ENCODE results near the gene DNAJC30.

Gene DNAJC30

GRCh38 chr7:73698410-73698809 lies 15.2 kb upstream of the DNAJC30 start:
- H3K9ac ChIP-seq, result no peak overlapping the region
- no peak for TF ChIP-seq CTCF (conservative IDR thresholded peaks at IDR 0.05; ENCODE audit: low read depth, low read length)
- no peaks in the 10 kb centered on the region for H3K79me2 ChIP-seq (ENCODE audit: insufficient read depth, low read depth)
- H3K27me3 ChIP-seq (ENCODE audit: insufficient read depth, low read depth), result no peaks in the 10 kb centered on the region
- no peaks in the 10 kb centered on the region for H4K20me1 ChIP-seq (ENCODE audit: insufficient read depth)
- H3K4me1 ChIP-seq (ENCODE audit: low read depth, poor library complexity, severe bottlenecking), result no peaks in the 10 kb centered on the region
- H2AFZ ChIP-seq (ENCODE audit: low read depth), result no peak overlapping the region
- H3K27ac ChIP-seq, result no peak overlapping the region
- no peak overlapping the region for H3K4me3 ChIP-seq (IDR thresholded peaks at IDR 0.05; ENCODE audit: insufficient read depth, low read depth, low read length)
- peaks cover 13% of the 10 kb centered on the region; the same call in 1 of the 2 replicates for H3K36me3 ChIP-seq (ENCODE audit: insufficient read depth)
- H3K4me2 ChIP-seq, result no peak overlapping the region

GRCh38 chr7:73696372-73696771 lies 13.1 kb upstream of the DNAJC30 start:
- H3K36me3 ChIP-seq (ENCODE audit: insufficient read depth), result peaks cover 19% of the 10 kb centered on the region; the same call in 1 of the 2 replicates

GRCh38 chr7:73690646-73691045 lies 7.4 kb upstream of the DNAJC30 start:
- H2AFZ ChIP-seq (ENCODE audit: low read depth), result no peak overlapping the region
- H3K4me2 ChIP-seq, result no peak overlapping the region
- no peak overlapping the region for H3K27ac ChIP-seq
- H4K20me1 ChIP-seq (ENCODE audit: insufficient read depth), result no peaks in the 10 kb centered on the region
- peaks cover 16% of the 10 kb centered on the region; the same call in 1 of the 2 replicates for H3K36me3 ChIP-seq (ENCODE audit: insufficient read depth)
- no peak overlapping the region for H3K4me3 ChIP-seq (IDR thresholded peaks at IDR 0.05; ENCODE audit: insufficient read depth, low read depth, low read length)
- no peaks in the 10 kb centered on the region for H3K4me1 ChIP-seq (ENCODE audit: low read depth, poor library complexity, severe bottlenecking)
- no peak overlapping the region for H3K9ac ChIP-seq
- TF ChIP-seq CTCF (conservative IDR thresholded peaks at IDR 0.05; ENCODE audit: low read depth, low read length), result no peak
- no peaks in the 10 kb centered on the region for H3K27me3 ChIP-seq (ENCODE audit: insufficient read depth, low read depth)
- peaks cover 27% of the 10 kb centered on the region for H3K79me2 ChIP-seq (ENCODE audit: insufficient read depth, low read depth)

More at GRCh38 chr7:73696372-73696771, 13.1 kb upstream of the DNAJC30 start:
- Histone ChIP-seq H3K4me3 (IDR thresholded peaks at IDR 0.05; ENCODE audit: insufficient read depth, low read depth, low read length) (no peak overlapping the region), H3K4me2 (no peak overlapping the region), H3K27me3 (ENCODE audit: insufficient read depth, low read depth) (no peaks in the 10 kb centered on the region), H3K4me1 (ENCODE audit: low read depth, poor library complexity, severe bottlenecking) (no peaks in the 10 kb centered on the region), H3K9ac (no peak overlapping the region), H4K20me1 (ENCODE audit: insufficient read depth) (no peaks in the 10 kb centered on the region), H3K79me2 (ENCODE audit: insufficient read depth, low read depth) (no peaks in the 10 kb centered on the region), H2AFZ (ENCODE audit: low read depth) (no peak overlapping the region), H3K27ac (no peak overlapping the region)
- TF ChIP-seq CTCF (conservative IDR thresholded peaks at IDR 0.05; ENCODE audit: low read depth, low read length), result no peak

DNA sequence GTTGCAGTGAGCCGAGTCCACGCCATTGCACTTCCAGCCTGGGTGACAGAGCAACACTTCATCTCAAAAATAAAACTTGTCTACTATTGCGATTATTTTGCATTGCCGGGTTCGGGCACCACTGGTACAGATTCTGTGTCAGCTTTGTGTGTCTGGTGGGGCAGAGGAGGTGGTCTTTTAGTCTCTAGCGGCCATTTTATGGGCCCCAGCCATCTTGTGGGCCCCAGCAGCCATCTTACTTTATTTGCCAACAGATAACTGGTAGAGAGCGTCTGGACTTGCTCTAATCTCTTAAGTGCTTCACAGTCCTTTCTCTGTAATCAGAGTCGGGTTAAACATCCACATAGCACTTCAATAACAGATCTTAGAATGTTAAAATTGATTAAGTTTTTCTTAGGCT lies 5.0 kb upstream of the DNAJC30 start:
- H3K79me2 ChIP-seq (ENCODE audit: insufficient read depth, low read depth), result peaks cover 49% of the 10 kb centered on the region
- H3K36me3 ChIP-seq (ENCODE audit: insufficient read depth), result peaks cover 11% of the 10 kb centered on the region; the same call in 1 of the 2 replicates
- no peaks in the 10 kb centered on the region for H3K27me3 ChIP-seq (ENCODE audit: insufficient read depth, low read depth)
- H3K4me2 ChIP-seq, result no peak overlapping the region
- no peak overlapping the region for H3K4me3 ChIP-seq (IDR thresholded peaks at IDR 0.05; ENCODE audit: insufficient read depth, low read depth, low read length)
- no peak overlapping the region for H3K27ac ChIP-seq
- no peaks in the 10 kb centered on the region for H4K20me1 ChIP-seq (ENCODE audit: insufficient read depth)
- no peak overlapping the region for H3K9ac ChIP-seq
- no peak overlapping the region for H2AFZ ChIP-seq (ENCODE audit: low read depth)
- TF ChIP-seq CTCF (conservative IDR thresholded peaks at IDR 0.05; ENCODE audit: low read depth, low read length), result no peak
- H3K4me1 ChIP-seq (ENCODE audit: low read depth, poor library complexity, severe bottlenecking), result no peaks in the 10 kb centered on the region

Measured in KMS-11 (cell line).